Activated CD8-positive, alpha-beta memory T cell treated with anti-CD3 and anti-CD28 coated beads, Interleukin-2, amount 10 ng/mL, durations not matched to agents 7 days and 5 days (primary cell): Measurements from ENCODE around the gene C16orf74. TPM values are rescaled to one million over a fixed set of nuclear protein-coding genes. Genes with fewer than 3 reads are reported as not detected.

Experiments
- ATAC-seq: fragments of 150-1000 bp; cut with Tn5 transposase; one replicate; pipeline ENCODE4 v1.10.0; 2021; ENCODE audit warnings: moderate library complexity
- CTCF ChIA-PET: fragments of 350-600 bp; sonication (Branson Sonifier 250); formaldehyde crosslinking; loops from one replicate; lab custom pipeline; 2021; ENCODE audit warnings: antibody characterized with exemption; lab: Charles Lee
- DNase-seq: peaks from one replicate; pipeline ENCODE4 v3.0.0-alpha.2; 2020
- H3K27ac Mint-ChIP-seq: one replicate; pipeline ENCODE4 v1.8.0; 2021; ENCODE audit warnings: mild to moderate bottlenecking, mixed read lengths
- H3K27me3 Mint-ChIP-seq: one replicate; pipeline ENCODE4 v1.8.0; 2021; ENCODE audit warnings: mixed read lengths
- H3K36me3 Mint-ChIP-seq: one replicate; pipeline ENCODE4 v1.8.0; 2021; ENCODE audit warnings: mild to moderate bottlenecking, mixed read lengths
- H3K4me1 Mint-ChIP-seq: one replicate; pipeline ENCODE4 v1.8.0; 2021; ENCODE audit warnings: mixed read lengths
- H3K4me3 Mint-ChIP-seq: one replicate; pipeline ENCODE4 v1.8.0; 2021; ENCODE audit warnings: mild to moderate bottlenecking, moderate library complexity, mixed read lengths
- H3K9me3 Mint-ChIP-seq: one replicate; pipeline ENCODE4 v1.8.0; 2022; ENCODE audit warnings: low read depth, mixed read lengths
- total RNA-seq, 2 experiments: library from RNA; stranded (reverse); gene quantifications; one replicate each; pipeline ENCODE4 v1.2.3, GENCODE V29; 2021

C16orf74 gene
- total RNA-seq, 2 experiments from 2014 or later = 0.23 to 0.41 TPM

GRCh38 chr16:85717393-85718152 lies 33.3 kb downstream of the C16orf74 start:
- H3K4me3 Mint-ChIP-seq = no peak overlapping the region
- H3K36me3 Mint-ChIP-seq = no peaks in the 10 kb centered on the region
- CTCF ChIA-PET = interaction anchor here (0.7 to 6.9 kb wide), 17 partner anchors 9 to 324 kb away, joined by 3 to 45 read pairs (median 4); partner anchors contain the start of gene GINS2
- no peak overlapping the region for H3K27ac Mint-ChIP-seq
- ATAC-seq (peak; percentile 42), DNase-seq (peak; percentile 67)
- H3K4me1 Mint-ChIP-seq = peaks cover 6% of the 10 kb centered on the region
- peaks cover 11% of the 10 kb centered on the region for H3K27me3 Mint-ChIP-seq
- no peaks in the 10 kb centered on the region for H3K9me3 Mint-ChIP-seq

GRCh38 chr16:85716680-85717038 lies 34.2 kb downstream of the C16orf74 start:
- ATAC-seq (no peak), DNase-seq (no peak)
- H3K36me3 Mint-ChIP-seq = no peaks in the 10 kb centered on the region
- no peak overlapping the region for H3K4me3 Mint-ChIP-seq
- peaks cover 2% of the 10 kb centered on the region for H3K9me3 Mint-ChIP-seq
- CTCF ChIA-PET = interaction anchor here (0.7 to 6.9 kb wide), 10 partner anchors 13 to 323 kb away, joined by 3 to 45 read pairs (median 4); no protein-coding TSS in a partner anchor
- peaks cover 6% of the 10 kb centered on the region for H3K4me1 Mint-ChIP-seq
- H3K27me3 Mint-ChIP-seq = peaks cover 11% of the 10 kb centered on the region
- H3K27ac Mint-ChIP-seq = no peak overlapping the region

- Mint-ChIP-seq H3K4me1 (peaks cover 6% of the 10 kb centered on the region), H3K36me3 (no peaks in the 10 kb centered on the region), H3K27me3 (peaks cover 11% of the 10 kb centered on the region), H3K27ac (no peak overlapping the region), H3K4me3 (no peak overlapping the region), H3K9me3 (peaks cover 2% of the 10 kb centered on the region)
- ATAC-seq (no peak), DNase-seq (no peak)
- CTCF ChIA-PET = interaction anchor here (0.7 to 6.9 kb wide), 11 partner anchors 13 to 448 kb away, joined by 3 to 45 read pairs (median 4); no protein-coding TSS in a partner anchor
These were observed 34.7 kb downstream of the C16orf74 start for GRCh38 chr16:85716022-85716679.

GRCh38 chr16:85715169-85716021 lies 35.5 kb downstream of the C16orf74 start:
- Mint-ChIP-seq H3K9me3 (peaks cover 2% of the 10 kb centered on the region), H3K4me1 (peaks cover 6% of the 10 kb centered on the region), H3K36me3 (no peaks in the 10 kb centered on the region), H3K4me3 (no peak overlapping the region), H3K27ac (no peak overlapping the region), H3K27me3 (peaks cover 11% of the 10 kb centered on the region)
- DNase-seq (no peak), ATAC-seq (no peak)
- CTCF ChIA-PET = interaction anchor here (0.8 to 6.9 kb wide), 7 partner anchors 21 to 447 kb away, joined by 3 to 45 read pairs (median 5); no protein-coding TSS in a partner anchor

- DNase-seq = no peak
- H3K27me3 Mint-ChIP-seq = peaks cover 11% of the 10 kb centered on the region
- ATAC-seq = no peak
- peaks cover 2% of the 10 kb centered on the region for H3K9me3 Mint-ChIP-seq
- no peak overlapping the region for H3K4me3 Mint-ChIP-seq
- H3K36me3 Mint-ChIP-seq = no peaks in the 10 kb centered on the region
- H3K27ac Mint-ChIP-seq = no peak overlapping the region
- peaks cover 5% of the 10 kb centered on the region for H3K4me1 Mint-ChIP-seq
- CTCF ChIA-PET = no interaction called here
These were observed 38.1 kb downstream of the C16orf74 start for GRCh38 chr16:85712801-85713200.

- peaks cover 2% of the 10 kb centered on the region for H3K9me3 Mint-ChIP-seq
- H3K4me1 Mint-ChIP-seq = peaks cover 4% of the 10 kb centered on the region
- DNase-seq (no peak), ATAC-seq (no peak)
- no peaks in the 10 kb centered on the region for H3K36me3 Mint-ChIP-seq
- H3K27ac Mint-ChIP-seq = no peak overlapping the region
- CTCF ChIA-PET = interaction anchor here (1.1 kb wide), 1 partner anchor 10 kb away, joined by 3 read pairs; no protein-coding TSS in a partner anchor
- H3K4me3 Mint-ChIP-seq = no peak overlapping the region
- H3K27me3 Mint-ChIP-seq = peaks cover 11% of the 10 kb centered on the region
These were observed 38.8 kb downstream of the C16orf74 start for GRCh38 chr16:85711982-85712587.

- H3K4me1 Mint-ChIP-seq = peaks cover 4% of the 10 kb centered on the region
- peaks cover 7% of the 10 kb centered on the region for H3K27me3 Mint-ChIP-seq
- no peaks in the 10 kb centered on the region for H3K36me3 Mint-ChIP-seq
- CTCF ChIA-PET = interaction anchor here (0.7 to 2.0 kb wide), 3 partner anchors 8 to 52 kb away, joined by 3 to 6 read pairs (median 3); no protein-coding TSS in a partner anchor
- ATAC-seq (no peak), DNase-seq (no peak)
- H3K27ac Mint-ChIP-seq = no peak overlapping the region
- no peak overlapping the region for H3K4me3 Mint-ChIP-seq
- H3K9me3 Mint-ChIP-seq = peaks cover 2% of the 10 kb centered on the region
These were observed 40.2 kb downstream of the C16orf74 start for GRCh38 chr16:85710732-85711131.

GRCh38 chr16:85709766-85710585 lies 40.9 kb downstream of the C16orf74 start:
- H3K27ac Mint-ChIP-seq = no peak overlapping the region
- H3K9me3 Mint-ChIP-seq = peaks cover 2% of the 10 kb centered on the region
- ATAC-seq (no peak), DNase-seq (no peak)
- no peaks in the 10 kb centered on the region for H3K4me1 Mint-ChIP-seq
- CTCF ChIA-PET = interaction anchor here (2.0 kb wide), 1 partner anchor 9 kb away, joined by 6 read pairs; no protein-coding TSS in a partner anchor
- H3K27me3 Mint-ChIP-seq = no peaks in the 10 kb centered on the region
- H3K4me3 Mint-ChIP-seq = no peak overlapping the region
- H3K36me3 Mint-ChIP-seq = no peaks in the 10 kb centered on the region

GRCh38 chr16:85708338-85708737 lies 42.6 kb downstream of the C16orf74 start:
- no peak for DNase-seq
- no peak for ATAC-seq
- peaks cover 2% of the 10 kb centered on the region for H3K9me3 Mint-ChIP-seq
- CTCF ChIA-PET = no interaction called here
- no peaks in the 10 kb centered on the region for H3K36me3 Mint-ChIP-seq
- no peak overlapping the region for H3K27ac Mint-ChIP-seq
- no peaks in the 10 kb centered on the region for H3K4me1 Mint-ChIP-seq
- no peaks in the 10 kb centered on the region for H3K27me3 Mint-ChIP-seq
- H3K4me3 Mint-ChIP-seq = no peak overlapping the region

GRCh38 chr16:85707528-85708095 lies 43.3 kb downstream of the C16orf74 start:
- no peaks in the 10 kb centered on the region for H3K36me3 Mint-ChIP-seq
- ATAC-seq = no peak
- H3K4me1 Mint-ChIP-seq = no peaks in the 10 kb centered on the region
- no peak overlapping the region for H3K4me3 Mint-ChIP-seq
- H3K9me3 Mint-ChIP-seq = peaks cover 2% of the 10 kb centered on the region
- CTCF ChIA-PET = interaction anchor here (0.7 kb wide), 1 partner anchor 14 kb away, joined by 3 read pairs; no protein-coding TSS in a partner anchor
- no peak overlapping the region for H3K27ac Mint-ChIP-seq
- no peak for DNase-seq
- no peaks in the 10 kb centered on the region for H3K27me3 Mint-ChIP-seq

GRCh38 chr16:85706449-85707034 lies 44.4 kb downstream of the C16orf74 start:
- H3K4me3 Mint-ChIP-seq = no peak overlapping the region
- H3K9me3 Mint-ChIP-seq = no peaks in the 10 kb centered on the region
- no peak overlapping the region for H3K27ac Mint-ChIP-seq
- H3K36me3 Mint-ChIP-seq = no peaks in the 10 kb centered on the region
- H3K27me3 Mint-ChIP-seq = peaks cover 3% of the 10 kb centered on the region
- CTCF ChIA-PET = interaction anchor here (0.7 kb wide), 1 partner anchor 15 kb away, joined by 3 read pairs; no protein-coding TSS in a partner anchor
- DNase-seq (no peak), ATAC-seq (no peak)
- no peaks in the 10 kb centered on the region for H3K4me1 Mint-ChIP-seq
